Measurements from ENCODE around the gene CCDC97. TPM values are rescaled to one million over a fixed set of nuclear protein-coding genes. Genes with fewer than 3 reads are reported as not detected.

CCDC97 gene
- total RNA-seq, 1 experiment from 2014 or later = 39.4 TPM

DNA sequence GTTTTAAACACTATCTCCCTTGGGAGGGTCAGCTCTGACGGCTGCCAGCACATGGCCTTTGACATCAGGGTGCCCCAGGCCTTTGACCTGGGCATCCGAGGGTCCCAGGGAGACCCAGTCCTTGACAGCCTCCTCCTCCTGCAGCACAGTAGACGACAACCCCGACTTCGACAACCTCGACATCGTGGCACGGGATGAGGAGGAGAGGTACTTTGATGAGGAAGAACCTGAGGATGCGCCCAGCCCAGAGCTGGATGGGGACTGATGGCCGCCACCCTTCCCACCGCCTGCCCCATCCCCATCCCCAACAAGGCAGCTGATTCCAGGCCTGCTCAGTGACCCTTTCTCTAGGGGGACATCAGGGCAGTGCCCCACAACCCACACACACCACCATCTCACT, 12.5 kb downstream of the CCDC97 start:
- no peak for TF ChIP-seq CTCF (conservative IDR thresholded peaks at IDR 0.05)
- H4K5ac ChIP-seq (ENCODE audit: insufficient read length, low read depth, low read length) = no peak overlapping the region
- H2BK20ac ChIP-seq (ENCODE audit: low read depth, low read length, poor library complexity, severe bottlenecking) = no peak overlapping the region
- no CpG with 5 or more reads among the region's 11 CpGs for WGBS (ENCODE audit: extremely low coverage, insufficient read length, low lambda C conversion rate)
- H2BK12ac ChIP-seq (ENCODE audit: insufficient read length, low read depth, low read length) = no peak overlapping the region
- H4K20me1 ChIP-seq (ENCODE audit: control insufficient read depth, insufficient read depth, insufficient read length) = no peaks in the 10 kb centered on the region
- H3T11ph ChIP-seq (ENCODE audit: low read length) = no peak overlapping the region
- H3K27ac ChIP-seq (ENCODE audit: insufficient read length, low read depth, low read length) = no peak overlapping the region
- Mint-ChIP-seq H3K9me3 (no peaks in the 10 kb centered on the region), H3K4me1 (peaks cover 43 to 46% of the 10 kb centered on the region in 2 experiments), H3K27me3 (ENCODE audit: low read depth) (peaks cover 1% of the 10 kb centered on the region; the same call in 1 of the 2 replicates), H3K27ac (peak overlapping the region; percentile 38 to 91 (median 78); a peak in 4 of 7 replicates), H3K36me3 (ENCODE audit: insufficient read depth in 1 of 3, low read depth in 3 of 3) (peaks cover 8 to 50% (median 40%) of the 10 kb centered on the region in 3 experiments), H3K4me3 (no peak overlapping the region; a peak in 1 of 5 replicates)
- H3K9me3 ChIP-seq (ENCODE audit: control insufficient read depth, low read depth, low read length) = no peaks in the 10 kb centered on the region
- H2BK5ac ChIP-seq (ENCODE audit: insufficient read length, low read length) = no peak overlapping the region
- no peak overlapping the region for H3K4me2 ChIP-seq (ENCODE audit: insufficient read depth, insufficient read length, low read length)
- H2AK5ac ChIP-seq (ENCODE audit: insufficient read length, low read length) = no peak overlapping the region
- no peak overlapping the region for H3K56ac ChIP-seq (ENCODE audit: insufficient read length, low read depth, low read length)
- no peak overlapping the region for H3K9ac ChIP-seq (ENCODE audit: extremely low read depth, insufficient read length, low read length)
- no peak overlapping the region for H4K91ac ChIP-seq (ENCODE audit: insufficient read length, low read depth, low read length)
- H3K79me1 ChIP-seq (ENCODE audit: insufficient read depth, low read depth, low read length, poor library complexity, severe bottlenecking) = no peaks in the 10 kb centered on the region
- no peak overlapping the region for H3K23ac ChIP-seq (ENCODE audit: insufficient read length, low read depth, low read length)
- H3K18ac ChIP-seq (ENCODE audit: insufficient read length, low read depth, low read length) = no peak overlapping the region
- H3K23me2 ChIP-seq (ENCODE audit: insufficient read length, low read depth, low read length, poor library complexity, severe bottlenecking) = peaks cover 14% of the 10 kb centered on the region
- no peak overlapping the region for H2BK15ac ChIP-seq (ENCODE audit: low read depth, low read length)
- DNase-seq = no peak
- no peak overlapping the region for H3K14ac ChIP-seq (ENCODE audit: insufficient read depth, low read length)
- no peak overlapping the region for H4K8ac ChIP-seq (replicated peaks; ENCODE audit: insufficient read length, low read depth, low read length)
- no peak overlapping the region for H3K4ac ChIP-seq (ENCODE audit: low read depth, low read length)
- H2BK120ac ChIP-seq (ENCODE audit: low read depth, low read length, poor library complexity, severe bottlenecking) = no peak overlapping the region
- H3K79me2 ChIP-seq (ENCODE audit: insufficient read depth, low read length) = no peaks in the 10 kb centered on the region
- no peak overlapping the region for H2AFZ ChIP-seq (ENCODE audit: low read length)
- H3K27me3 ChIP-seq (ENCODE audit: insufficient read depth, low read length) = no peaks in the 10 kb centered on the region
- peaks cover 12% of the 10 kb centered on the region; the same call in 1 of the 2 replicates for H3K4me1 ChIP-seq (ENCODE audit: insufficient read depth, low read length)

All from H9 (cell line).